Mononuclear cell (primary cell): ENCODE data around the gene STARD13. TPM values are rescaled to one million over a fixed set of nuclear protein-coding genes. Genes with fewer than 3 reads are reported as not detected.
"Not testable (repeated sequence)": the region's sequence is repeated elsewhere in the genome, so short reads cannot be mapped to it uniquely, and the experiment has no call there.

ENCODE experiments used
- H3K27me3 ChIP-seq: 2 replicates; pipeline ENCODE4 v1.6.0; 2011; ENCODE audit warnings: low read length, control low read depth; ENCODE audit not compliant: insufficient read depth
- H3K4me1 ChIP-seq: 2 replicates; pipeline ENCODE4 v1.5.1; 2011; ENCODE audit warnings: mild to moderate bottlenecking, low read length, control low read depth; ENCODE audit not compliant: insufficient read depth
- H3K4me3 ChIP-seq: 2 replicates; pipeline ENCODE4 v1.5.1; 2011; ENCODE audit warnings: mild to moderate bottlenecking, low read length, moderate library complexity
- H3K9me3 ChIP-seq: 2 replicates; pipeline ENCODE4 v1.5.1; 2011; ENCODE audit warnings: low read depth, mild to moderate bottlenecking, control low read depth, low read length
- total RNA-seq: library from RNA; depleted of rRNA; stranded (reverse); fragments of >200 nt; gene quantifications from one replicate; pipeline ENCODE4 v1.2.3, GENCODE V29; 2012

STARD13 gene
- total RNA-seq, 1 donor, result 0.84 TPM

GRCh38 chr13:33183431-33184111, 102.0 kb downstream of the STARD13 start:
- Histone ChIP-seq H3K4me3 (no peak overlapping the region), H3K27me3 (no peaks in the 10 kb centered on the region), H3K4me1 (no peaks in the 10 kb centered on the region), H3K9me3 (no peaks in the 10 kb centered on the region)

GRCh38 chr13:33182729-33183128, 102.8 kb downstream of the STARD13 start:
- no peak overlapping the region for H3K4me3 ChIP-seq
- no peaks in the 10 kb centered on the region for H3K9me3 ChIP-seq
- H3K27me3 ChIP-seq, result no peaks in the 10 kb centered on the region
- no peaks in the 10 kb centered on the region for H3K4me1 ChIP-seq

- H3K4me3 ChIP-seq, result no peak overlapping the region
- H3K4me1 ChIP-seq, result no peaks in the 10 kb centered on the region
- no peaks in the 10 kb centered on the region for H3K27me3 ChIP-seq
- no peaks in the 10 kb centered on the region for H3K9me3 ChIP-seq
Measured at GRCh38 chr13:33181264-33181663, 104.3 kb downstream of the STARD13 start.

GRCh38 chr13:33180122-33180804, 105.3 kb downstream of the STARD13 start:
- Histone ChIP-seq H3K27me3 (no peaks in the 10 kb centered on the region), H3K4me3 (no peak overlapping the region), H3K9me3 (no peaks in the 10 kb centered on the region), H3K4me1 (no peaks in the 10 kb centered on the region)

GRCh38 chr13:33179463-33179862, 106.1 kb downstream of the STARD13 start:
- Histone ChIP-seq H3K4me1 (no peaks in the 10 kb centered on the region), H3K9me3 (no peaks in the 10 kb centered on the region), H3K27me3 (no peaks in the 10 kb centered on the region), H3K4me3 (no peak overlapping the region)

GRCh38 chr13:33178209-33178840, 107.2 kb downstream of the STARD13 start:
- H3K27me3 ChIP-seq, result no peaks in the 10 kb centered on the region
- no peaks in the 10 kb centered on the region for H3K9me3 ChIP-seq
- H3K4me1 ChIP-seq, result no peaks in the 10 kb centered on the region
- no peak overlapping the region for H3K4me3 ChIP-seq

- not testable (repeated sequence) for H3K27me3 ChIP-seq, H3K9me3 ChIP-seq, H3K4me1 ChIP-seq, H3K4me3 ChIP-seq
Measured at GRCh38 chr13:33177340-33178208, 108.0 kb downstream of the STARD13 start.

GRCh38 chr13:33176526-33176925, 109.0 kb downstream of the STARD13 start:
- Histone ChIP-seq H3K4me3 (no peak overlapping the region), H3K9me3 (no peaks in the 10 kb centered on the region), H3K27me3 (no peaks in the 10 kb centered on the region), H3K4me1 (no peaks in the 10 kb centered on the region)

GRCh38 chr13:33175991-33176390, 109.6 kb downstream of the STARD13 start:
- no peaks in the 10 kb centered on the region for H3K9me3 ChIP-seq
- H3K4me1 ChIP-seq, result no peaks in the 10 kb centered on the region
- no peak overlapping the region for H3K4me3 ChIP-seq
- H3K27me3 ChIP-seq, result no peaks in the 10 kb centered on the region

- no peaks in the 10 kb centered on the region for H3K27me3 ChIP-seq
- no peaks in the 10 kb centered on the region for H3K4me1 ChIP-seq
- no peak overlapping the region for H3K4me3 ChIP-seq
- H3K9me3 ChIP-seq, result no peaks in the 10 kb centered on the region
Measured at GRCh38 chr13:33174931-33175330, 110.6 kb downstream of the STARD13 start.

GRCh38 chr13:33174491-33174890, 111.1 kb downstream of the STARD13 start:
- H3K27me3 ChIP-seq, result no peaks in the 10 kb centered on the region
- H3K9me3 ChIP-seq, result no peaks in the 10 kb centered on the region
- H3K4me1 ChIP-seq, result no peaks in the 10 kb centered on the region
- H3K4me3 ChIP-seq, result no peak overlapping the region

GRCh38 chr13:33172911-33173310, 112.6 kb downstream of the STARD13 start:
- H3K9me3 ChIP-seq, result no peaks in the 10 kb centered on the region
- H3K27me3 ChIP-seq, result no peaks in the 10 kb centered on the region
- no peak overlapping the region for H3K4me3 ChIP-seq
- H3K4me1 ChIP-seq, result no peaks in the 10 kb centered on the region

GRCh38 chr13:33172400-33172799, 113.2 kb downstream of the STARD13 start:
- no peaks in the 10 kb centered on the region for H3K27me3 ChIP-seq
- no peaks in the 10 kb centered on the region for H3K9me3 ChIP-seq
- H3K4me3 ChIP-seq, result no peak overlapping the region
- H3K4me1 ChIP-seq, result no peaks in the 10 kb centered on the region

- no peaks in the 10 kb centered on the region for H3K27me3 ChIP-seq
- no peaks in the 10 kb centered on the region for H3K9me3 ChIP-seq
- H3K4me3 ChIP-seq, result no peak overlapping the region
- no peaks in the 10 kb centered on the region for H3K4me1 ChIP-seq
Measured at GRCh38 chr13:33169273-33169980, 116.1 kb downstream of the STARD13 start.
